Skin epidermis (tissue), 12 donors: Measurements from ENCODE around the gene RFC4.
"Not testable (repeated sequence)": the region's sequence is repeated elsewhere in the genome, so short reads cannot be mapped to it uniquely, and the experiment has no call there.

Source experiments
- H3K27ac ChIP-seq, 21 experiments: fragments of 200-600 bp; sonication (generic) in 11 of 21; one replicate each; pipeline ENCODE4 v1.5.0; 2020; ENCODE audit warnings: mild to moderate bottlenecking in 3 of 21, inconsistent platforms in 2 of 21, moderate library complexity in 2 of 21
- H3K4me3 ChIP-seq, 7 experiments: fragments of 200-600 bp; sonication (generic) in 2 of 7; one replicate each; pipeline ENCODE4 v1.5.0; 2020; ENCODE audit warnings: inconsistent platforms in 2 of 7, mild to moderate bottlenecking in 2 of 7, moderate library complexity in 1 of 7

Gene RFC4

DNA sequence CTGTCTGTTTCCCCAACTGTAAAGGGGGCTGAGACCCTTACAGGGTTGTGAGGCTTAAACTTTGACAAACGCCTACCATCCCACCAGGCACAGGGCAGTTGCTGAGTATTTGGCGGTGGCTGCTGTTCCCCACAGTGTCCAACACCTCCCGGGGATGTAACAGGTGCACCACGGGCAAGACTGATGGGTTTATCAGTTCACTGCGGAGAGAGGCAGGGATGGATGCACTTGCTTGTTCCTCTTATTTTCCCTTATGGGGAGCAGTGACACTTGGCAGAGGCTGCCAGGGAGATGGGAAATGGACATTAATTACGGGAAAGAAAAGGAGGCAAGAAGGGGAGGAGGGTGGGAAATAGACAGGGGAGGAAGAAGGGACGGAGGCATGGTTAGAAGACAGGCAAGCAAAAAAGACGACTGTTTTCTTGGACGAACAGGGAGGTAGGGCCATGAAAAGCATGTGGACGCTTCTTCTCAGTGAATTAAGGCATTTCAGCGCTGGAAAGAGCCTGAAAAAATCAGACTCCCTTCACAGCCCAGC lies 19.7 kb upstream of the RFC4 start:
- Histone ChIP-seq H3K27ac (no peak overlapping the region), H3K4me3 (no peak overlapping the region)

DNA sequence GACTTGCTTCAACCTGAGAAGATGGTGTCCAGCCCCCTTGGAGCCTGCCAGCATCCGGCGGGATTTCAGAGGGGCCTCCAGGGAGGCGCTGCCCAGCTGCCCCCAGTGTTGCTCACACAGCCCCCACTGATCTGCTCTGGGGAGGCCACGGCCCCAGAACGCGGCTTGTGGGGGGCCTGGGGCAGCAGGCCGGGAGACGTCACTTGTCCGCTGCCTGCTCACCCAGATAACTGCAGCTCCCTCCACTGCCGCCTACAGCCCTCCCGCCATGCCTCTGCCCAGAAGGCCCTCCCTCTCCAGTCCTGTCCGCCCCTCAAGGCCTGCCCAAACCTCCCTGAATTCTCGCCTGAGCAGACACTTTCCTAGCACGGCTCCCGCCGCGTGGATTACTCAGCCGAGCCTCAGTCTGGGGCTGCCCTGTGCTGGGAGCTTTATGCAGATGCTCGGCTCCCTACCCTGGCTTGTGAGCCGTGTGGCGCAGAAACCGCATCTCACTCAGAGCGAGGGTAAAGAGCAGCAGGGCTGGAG lies 19.1 kb upstream of the RFC4 start:
- Histone ChIP-seq H3K4me3 (no peak overlapping the region), H3K27ac (no peak overlapping the region)

DNA sequence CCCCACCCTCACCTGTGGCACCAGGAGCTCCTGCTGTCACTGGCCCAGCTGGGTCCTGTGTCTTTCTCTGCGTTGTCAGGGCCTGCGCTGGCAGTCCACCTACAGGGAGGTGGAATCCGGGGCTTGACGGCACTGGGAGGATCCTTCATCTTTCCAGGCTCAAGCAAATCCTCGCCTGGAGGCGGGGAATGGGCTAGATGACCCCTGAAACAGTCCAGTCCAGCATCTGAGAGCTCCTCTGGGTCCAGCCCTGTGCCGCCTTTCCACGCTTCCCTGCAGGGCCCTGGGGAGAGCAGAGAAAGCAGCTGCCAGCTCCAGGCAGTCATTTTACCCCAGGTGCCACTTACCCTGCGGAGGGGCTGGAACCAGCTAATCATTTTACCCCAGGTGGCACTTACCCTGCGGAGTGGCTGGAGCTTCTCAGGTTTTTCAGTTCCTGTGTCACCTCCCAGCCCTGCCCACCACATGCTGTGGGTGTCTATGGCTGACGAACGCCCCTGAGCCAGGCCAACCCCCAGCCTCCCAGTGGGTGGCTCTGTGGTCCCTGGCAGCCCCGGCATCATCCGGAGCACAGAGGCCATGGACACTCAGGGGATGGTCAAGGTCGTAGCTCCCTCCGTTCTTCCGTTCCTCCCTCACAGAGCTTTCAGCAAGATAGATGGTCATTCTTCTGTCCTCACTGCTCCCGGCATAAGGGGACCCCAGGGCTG lies 18.3 kb upstream of the RFC4 start:
- no peak overlapping the region for H3K4me3 ChIP-seq
- no peak overlapping the region for H3K27ac ChIP-seq

DNA sequence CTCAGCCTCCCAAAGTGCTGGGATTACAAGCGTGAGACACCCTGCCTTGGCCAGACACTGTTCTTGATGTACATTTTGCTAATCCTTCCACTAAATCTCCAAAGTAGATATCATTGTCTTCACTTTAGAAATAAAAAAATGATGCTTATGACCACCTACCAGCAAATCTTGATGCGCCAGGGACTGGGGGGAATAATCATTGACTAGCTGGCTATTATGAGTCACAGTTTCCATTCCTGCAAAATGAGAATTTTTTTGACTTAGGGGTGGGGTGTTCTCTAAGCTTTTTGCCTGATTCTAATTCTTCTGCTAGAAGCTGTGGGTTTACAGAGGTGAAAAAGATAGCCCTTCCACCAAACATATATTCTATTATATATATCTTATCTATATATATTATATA lies 17.1 kb upstream of the RFC4 start:
- Histone ChIP-seq H3K27ac (no peak overlapping the region), H3K4me3 (no peak overlapping the region)

DNA sequence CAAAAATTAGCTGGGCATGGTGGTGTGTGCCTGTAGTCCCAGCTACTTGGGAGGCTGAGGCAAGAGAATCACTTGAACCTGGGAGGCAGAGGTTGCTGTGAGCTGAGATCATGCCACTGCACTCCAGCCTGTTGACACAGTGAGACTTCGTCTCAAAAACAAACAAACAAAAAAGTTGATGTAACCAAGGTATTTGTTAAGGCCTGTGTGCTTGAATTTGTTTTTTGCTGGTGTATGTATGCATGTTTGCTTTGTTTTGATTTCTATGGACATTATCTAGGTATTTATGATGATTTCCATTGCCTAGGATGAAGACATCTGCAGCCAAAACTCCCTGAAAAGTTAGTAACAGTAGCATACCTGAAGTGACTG lies 16.1 kb upstream of the RFC4 start:
- not testable (repeated sequence) for H3K4me3 ChIP-seq, H3K27ac ChIP-seq

DNA sequence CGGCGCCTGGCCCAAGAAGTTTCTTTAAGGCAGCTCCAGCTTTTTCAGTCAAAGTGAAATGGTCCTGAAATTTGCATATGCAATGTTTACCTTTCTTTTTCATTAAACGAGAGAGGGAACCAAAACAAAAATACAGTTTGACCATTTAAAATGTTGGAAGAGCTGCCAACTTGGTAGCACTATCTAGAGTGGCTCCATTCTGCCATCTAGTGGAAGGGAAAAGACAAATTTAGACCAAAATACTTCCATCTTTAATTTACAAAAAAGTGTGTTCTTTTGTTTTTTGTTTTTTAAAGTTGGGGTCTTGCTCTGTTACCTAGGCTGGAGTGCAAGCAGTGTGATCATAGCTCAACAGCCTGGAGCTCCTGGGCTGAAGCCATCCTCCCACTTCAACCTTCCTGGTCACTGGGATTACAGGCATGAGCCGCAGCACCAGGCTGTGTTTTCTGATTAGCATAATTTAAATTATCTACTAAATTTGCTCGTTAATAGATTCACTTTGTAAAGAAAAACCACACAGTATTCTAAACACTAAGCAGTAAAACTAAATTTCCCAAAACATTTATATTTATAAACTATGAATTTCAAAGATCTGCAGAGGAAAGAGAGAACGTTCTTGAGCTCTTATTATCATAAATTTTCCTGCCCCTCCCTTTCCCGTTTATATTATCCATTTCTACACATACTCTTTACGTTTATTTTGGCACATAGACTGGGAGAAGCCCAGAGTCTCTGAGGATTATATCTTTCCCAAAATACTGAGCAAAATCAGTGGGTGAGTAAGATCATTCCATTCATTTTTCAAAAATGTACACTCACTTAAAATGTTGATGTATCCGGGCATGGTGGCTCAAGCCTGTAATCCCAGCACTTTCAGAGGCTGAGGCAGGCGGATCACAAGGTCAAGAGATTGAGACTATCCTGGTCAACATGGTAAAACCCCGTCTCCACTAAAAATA lies 15.4 kb upstream of the RFC4 start:
- no peak overlapping the region for H3K4me3 ChIP-seq
- no peak overlapping the region for H3K27ac ChIP-seq

DNA sequence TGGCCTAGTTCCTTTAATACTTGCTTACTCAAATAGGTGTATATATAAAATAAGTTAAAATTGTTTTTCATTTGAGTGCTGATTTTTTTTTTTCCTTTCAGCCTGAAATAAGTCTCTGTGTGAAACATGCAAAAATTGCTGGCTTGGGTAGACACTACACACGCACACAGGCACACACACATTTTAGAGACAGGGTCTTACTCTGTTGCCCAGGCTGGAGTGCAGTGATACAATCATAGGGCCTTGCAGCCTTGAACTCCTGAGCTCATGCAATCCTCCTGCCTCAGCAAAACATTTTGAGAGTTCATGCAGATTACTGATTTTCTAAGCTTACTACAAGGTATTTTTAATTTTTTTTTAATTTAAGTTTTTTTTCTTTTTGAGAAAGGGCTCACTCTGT lies 12.7 kb upstream of the RFC4 start:
- Histone ChIP-seq H3K4me3 (no peak overlapping the region), H3K27ac (no peak overlapping the region)

DNA sequence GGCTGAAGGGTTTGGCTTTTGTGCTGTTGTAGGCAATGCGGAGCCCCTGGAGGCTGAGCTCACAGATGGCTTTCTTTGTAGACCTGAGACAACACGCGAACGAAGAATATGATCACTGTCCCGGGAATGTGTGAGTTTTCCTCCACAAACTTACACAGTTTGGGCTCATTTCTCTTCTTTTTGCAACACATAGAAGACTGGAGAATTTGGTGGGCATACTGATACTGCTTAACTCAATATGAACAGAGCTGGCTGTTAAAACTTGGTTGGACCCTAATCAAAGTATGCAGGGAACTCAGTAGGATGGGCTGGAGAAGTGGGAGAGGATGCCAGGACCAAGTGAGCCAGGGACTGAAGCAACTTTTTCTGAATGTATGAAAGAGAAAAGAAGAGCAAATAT lies 12.2 kb upstream of the RFC4 start:
- Histone ChIP-seq H3K27ac (peak overlapping the region in 1 of 21 experiments; percentile 10), H3K4me3 (no peak overlapping the region)

DNA sequence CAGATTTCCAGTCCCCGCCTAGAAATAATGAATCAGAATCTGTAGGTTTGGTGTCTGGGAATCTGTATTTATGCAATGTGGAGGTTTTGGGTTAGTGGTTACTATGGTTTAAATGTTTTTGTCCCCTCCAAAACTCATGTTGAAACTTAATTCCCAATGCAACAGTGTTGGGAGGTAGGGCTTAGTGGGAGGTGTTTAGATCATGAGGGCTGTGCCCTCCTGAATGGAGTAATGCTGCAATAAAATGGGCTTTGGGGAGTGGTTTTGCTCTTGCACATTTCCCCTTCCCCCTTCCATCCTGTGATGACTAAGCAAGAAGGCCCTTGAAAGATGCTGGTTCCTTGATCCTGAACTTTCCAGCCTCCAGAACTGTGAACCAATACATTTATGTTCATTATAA lies 9.2 kb upstream of the RFC4 start:
- H3K27ac ChIP-seq: no peak overlapping the region
- no peak overlapping the region for H3K4me3 ChIP-seq

DNA sequence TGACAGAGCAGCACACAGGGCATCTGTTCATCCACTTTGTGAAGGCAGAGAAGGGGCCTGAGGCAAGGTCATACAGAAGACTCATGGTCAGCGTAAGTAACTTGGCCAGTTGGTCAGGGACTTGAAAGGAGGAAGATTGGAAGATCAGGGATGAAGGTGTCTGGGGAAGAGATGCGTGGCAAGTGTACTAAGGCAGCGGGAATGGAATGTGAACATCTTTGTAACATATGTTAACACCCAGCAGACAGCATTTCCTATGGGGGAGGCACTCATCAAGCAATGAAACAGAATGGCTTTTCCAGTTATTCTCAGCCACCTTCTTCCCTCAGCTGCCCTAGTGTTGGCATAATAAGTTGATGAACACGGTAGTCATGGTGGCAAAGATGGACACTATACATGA lies 7.8 kb upstream of the RFC4 start:
- no peak overlapping the region for H3K27ac ChIP-seq
- no peak overlapping the region for H3K4me3 ChIP-seq

DNA sequence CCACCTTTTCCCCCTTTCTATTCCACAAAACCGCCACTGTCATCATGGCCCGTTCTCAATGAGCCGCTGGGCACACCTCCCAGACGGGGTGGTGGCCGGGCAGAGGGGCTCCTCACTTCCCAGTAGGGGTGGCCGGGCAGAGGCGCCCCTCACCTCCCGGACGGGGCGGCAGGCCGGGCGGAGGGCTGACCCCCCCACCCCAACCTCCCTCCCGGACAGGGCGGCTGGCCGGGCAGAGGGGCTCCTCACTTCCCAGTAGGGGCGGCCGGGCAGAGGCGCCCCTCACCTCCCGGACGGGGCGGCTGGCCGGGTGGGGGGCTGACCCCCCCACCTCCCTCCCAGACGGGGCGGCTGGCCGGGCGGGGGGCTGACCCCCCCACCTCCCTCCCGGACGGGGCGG lies 5.0 kb upstream of the RFC4 start:
- H3K4me3 ChIP-seq, H3K27ac ChIP-seq: not testable (repeated sequence)

DNA sequence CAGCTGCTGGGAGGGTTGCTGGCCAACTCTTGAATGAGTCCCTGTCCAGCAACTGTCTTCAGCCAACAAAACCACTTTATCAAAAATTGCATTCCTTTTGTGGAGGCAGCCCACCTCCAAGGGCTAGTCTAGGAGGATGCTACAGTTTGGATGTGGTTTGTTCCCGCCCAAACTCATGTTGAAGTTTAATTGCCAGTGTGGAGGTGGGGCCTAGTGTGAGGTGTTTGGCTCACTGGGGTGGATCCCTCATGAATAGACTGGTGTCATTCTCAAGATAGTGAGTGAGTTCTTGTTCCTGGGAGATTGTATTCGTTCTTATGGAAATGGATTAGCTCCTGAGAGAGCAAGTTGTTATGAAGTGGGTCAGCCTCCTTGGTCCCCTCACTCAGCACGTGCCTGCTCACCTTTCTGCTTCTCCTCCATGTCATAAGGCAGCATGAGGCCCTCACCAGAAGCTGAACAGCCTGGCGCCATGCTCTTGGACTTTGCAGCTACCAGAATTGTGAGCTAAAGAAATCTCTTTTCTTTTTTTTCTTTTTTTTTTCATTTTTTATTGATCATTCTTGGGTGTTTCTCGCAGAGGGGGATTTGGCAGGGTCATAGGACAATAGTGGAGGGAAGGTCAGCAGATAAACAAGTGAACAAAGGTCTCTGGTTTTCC lies 4.2 kb upstream of the RFC4 start:
- Histone ChIP-seq H3K4me3 (no peak overlapping the region), H3K27ac (no peak overlapping the region)

DNA sequence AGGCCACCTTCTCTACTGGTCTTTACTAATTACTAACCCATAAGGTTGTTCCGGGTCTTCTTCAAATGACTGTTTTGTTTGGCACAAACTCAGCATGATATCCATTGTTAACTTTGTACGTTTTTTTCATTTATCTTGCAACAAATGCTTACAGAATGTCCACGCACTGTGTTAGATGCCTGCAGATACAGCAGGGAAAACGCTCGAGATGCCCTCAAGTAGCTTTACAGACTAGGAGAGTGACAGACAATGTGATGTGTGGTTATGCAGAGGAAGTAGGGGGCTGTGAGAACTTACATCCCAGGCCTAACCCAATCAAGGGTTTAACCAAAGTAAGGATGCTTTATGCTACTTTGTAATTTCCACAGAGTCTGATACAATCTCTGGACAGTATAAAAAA lies 949 bp upstream of the RFC4 start:
- peak overlapping the region in 5 of 7 experiments; percentile 71 to 83 (median 79) for H3K4me3 ChIP-seq
- peak overlapping the region in 8 of 21 experiments; percentile 78 to 92 (median 90) for H3K27ac ChIP-seq

DNA sequence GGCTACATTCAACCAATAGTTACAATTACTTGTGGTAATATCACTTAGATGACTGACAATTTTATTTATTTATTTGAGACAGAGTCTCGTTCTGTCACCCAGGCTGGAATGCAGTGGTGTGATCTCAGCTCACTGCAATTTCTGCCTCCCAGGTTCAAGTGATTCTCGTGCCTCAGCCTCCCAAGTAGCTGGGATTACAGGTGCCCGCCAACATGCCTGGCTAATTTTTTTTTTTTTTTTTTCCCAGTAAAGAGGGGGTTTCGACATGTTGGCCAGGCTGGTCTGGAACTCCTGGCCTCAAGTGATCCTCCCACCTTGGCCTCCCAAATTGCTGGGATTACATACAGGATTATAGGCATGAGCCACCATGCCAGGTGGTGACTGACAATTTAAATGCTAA lies 2.8 kb downstream of the RFC4 start:
- H3K4me3 ChIP-seq, H3K27ac ChIP-seq: not testable (repeated sequence)

DNA sequence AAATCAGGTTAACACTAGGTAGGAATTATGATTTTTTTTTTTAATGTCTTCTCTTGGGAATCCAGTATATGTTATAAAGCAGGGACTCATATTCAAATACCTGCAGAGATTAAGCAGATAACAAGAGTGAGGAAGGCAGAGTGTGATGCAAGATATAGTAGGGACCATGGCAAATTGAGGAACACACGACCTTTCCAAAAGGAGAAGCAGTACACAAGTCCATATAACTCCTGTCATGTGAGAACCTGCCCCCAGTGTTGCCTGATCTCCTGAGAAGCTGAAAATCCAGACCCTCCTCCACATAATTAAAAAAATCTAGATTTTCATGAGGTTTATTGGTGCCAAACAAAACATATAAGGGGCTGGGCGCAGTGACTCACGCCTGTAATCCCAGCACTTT lies 3.6 kb downstream of the RFC4 start:
- H3K4me3 ChIP-seq: no peak overlapping the region
- no peak overlapping the region for H3K27ac ChIP-seq

DNA sequence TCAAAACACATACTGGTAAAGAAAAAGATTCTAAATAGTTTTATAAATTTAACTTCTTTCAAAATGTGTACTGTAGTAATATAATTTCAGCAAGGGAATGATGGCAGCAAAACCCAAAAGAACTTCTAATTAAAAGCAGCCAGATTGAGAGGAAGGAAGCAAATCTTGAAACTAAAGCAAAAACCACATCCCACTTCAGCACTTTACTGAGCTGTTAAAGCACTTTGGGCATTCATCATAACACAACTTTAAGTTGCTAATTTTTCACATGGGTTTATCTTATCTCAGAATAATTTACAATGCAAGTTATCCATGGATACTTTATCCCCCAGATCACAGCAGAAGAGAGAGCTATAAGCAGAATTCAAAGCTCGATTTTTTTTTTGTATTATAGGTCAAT lies 6.0 kb downstream of the RFC4 start:
- H3K27ac ChIP-seq: peak overlapping the region in 1 of 21 experiments; percentile 18
- no peak overlapping the region for H3K4me3 ChIP-seq

DNA sequence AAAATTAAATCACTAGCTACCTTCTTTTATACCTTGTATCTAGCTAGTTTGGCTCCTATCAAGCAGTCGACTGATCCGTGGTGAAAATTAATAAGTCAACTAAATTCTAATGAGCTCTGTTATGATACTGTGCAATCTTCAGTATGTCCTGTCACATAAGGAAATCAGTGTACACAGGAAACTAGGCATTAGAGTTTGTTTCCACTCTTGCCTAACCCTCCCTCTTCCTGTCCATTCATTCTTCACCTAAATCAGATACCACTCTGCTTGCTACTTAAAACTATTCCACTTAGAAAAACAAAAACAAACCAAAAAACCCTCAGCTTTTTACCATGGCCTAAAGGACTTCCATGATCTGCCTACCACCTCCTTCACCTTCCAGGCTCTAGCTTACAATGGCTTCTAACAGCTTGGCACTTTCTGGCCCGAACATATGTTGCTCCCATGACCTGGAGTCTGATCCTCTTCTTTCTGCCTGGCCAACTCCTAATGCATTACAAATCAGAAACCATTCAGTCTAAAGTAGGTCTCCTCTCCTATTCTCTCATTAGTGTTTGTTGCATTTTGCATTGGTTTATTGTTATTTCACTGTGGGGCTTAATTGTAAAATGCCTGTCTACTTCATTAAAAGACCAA lies 7.9 kb downstream of the RFC4 start:
- Histone ChIP-seq H3K27ac (no peak overlapping the region), H3K4me3 (no peak overlapping the region)

DNA sequence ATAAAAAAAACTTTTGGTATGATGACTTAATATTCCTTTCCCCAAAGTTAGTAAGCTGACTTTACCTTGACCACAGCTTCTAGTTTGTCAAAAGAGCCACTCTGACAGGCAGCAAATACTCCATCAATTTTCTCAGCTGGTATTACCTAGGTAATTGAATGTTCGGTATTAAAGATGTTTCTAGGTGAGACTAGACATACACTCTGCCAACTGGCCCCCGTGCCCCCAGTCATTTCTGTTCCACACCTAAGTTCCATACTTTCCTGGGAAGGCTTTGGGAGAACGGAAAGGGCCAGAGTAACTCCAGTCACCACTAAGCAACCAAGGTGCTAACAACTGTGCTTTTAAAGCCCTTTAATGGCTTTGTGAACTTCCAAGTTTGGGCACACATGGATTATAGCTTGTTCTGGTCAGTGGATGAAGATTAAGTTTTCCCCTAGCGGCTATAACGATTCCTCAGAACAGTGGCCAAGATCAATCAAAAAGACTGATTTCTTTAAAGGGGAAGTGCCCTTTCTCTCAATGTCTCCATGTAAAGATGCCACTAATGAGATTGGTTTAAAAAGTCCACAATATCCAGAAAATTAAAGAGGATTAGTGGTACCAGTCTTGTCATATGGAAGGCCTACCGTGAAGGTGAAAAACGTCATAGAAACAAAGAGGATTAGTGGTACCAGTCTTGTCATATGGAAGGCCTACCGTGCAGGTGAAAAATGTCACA lies 15.9 kb downstream of the RFC4 start:
- Histone ChIP-seq H3K4me3 (no peak overlapping the region), H3K27ac (no peak overlapping the region)
